SK-N-SH (cell line): ENCODE measurements around the gene GNB5. TPM values are rescaled to one million over a fixed set of nuclear protein-coding genes. Genes with fewer than 3 reads are reported as not detected.

Experiments used
- CTCF ChIA-PET: fragments of 300-600, 350-600 bp; formaldehyde crosslinking; extraction: SDS; loops from one replicate; lab custom pipeline; 2021; lab: Yijun Ruan, JAX
- POLR2A ChIA-PET: fragments of 350-600 bp; sonication (Branson Sonifier 250); formaldehyde crosslinking; extraction: SDS; loops from one replicate; lab custom pipeline; 2020; ENCODE audit warnings: antibody characterized with exemption, inconsistent platforms; lab: Yijun Ruan, JAX
- DNase-seq: peaks from one replicate; pipeline ENCODE4 v3.0.0; 2012
- H2AFZ ChIP-seq: fragments of 200-600 bp; sonication (generic); 2 replicates; pipeline ENCODE4 v1.8.1; 2016; ENCODE audit warnings: antibody characterized with exemption, mild to moderate bottlenecking, low read depth
- H3F3A ChIP-seq: fragments of 200-600 bp; sonication (generic); replicated peaks from 2 replicates; pipeline ENCODE3; 2016; ENCODE audit warnings: antibody characterized with exemption, mild to moderate bottlenecking; ENCODE audit not compliant: insufficient read depth
- H3K27ac ChIP-seq, 2 experiments: fragments of 200-500 bp in 1 of 2; fragments of 200-600 bp in 1 of 2; sonication (Bioruptor generic) in 1 of 2; sonication (generic), shearing (Covaris generic) in 1 of 2; 2 replicates each; pipeline versions ENCODE4 v1.5.1 to v1.6.1; 2014 to 2016; ENCODE audit warnings: low read depth in 2 of 2, inconsistent platforms in 1 of 2, low read length in 1 of 2, mild to moderate bottlenecking in 1 of 2, mixed read lengths in 1 of 2
- H3K27me3 ChIP-seq: fragments of 200-600 bp; sonication (generic), shearing (Covaris generic); 2 replicates; pipeline ENCODE4 v1.6.1; 2016; ENCODE audit warnings: mixed run types; ENCODE audit not compliant: insufficient read depth
- H3K36me3 ChIP-seq, 2 experiments: fragments of 200-500 bp in 1 of 2; fragments of 200-600 bp in 1 of 2; sonication (Bioruptor generic) in 1 of 2; sonication (generic) in 1 of 2; replicated peaks in 1 of 2; 2 replicates each; pipeline versions ENCODE3 to v1.5.1; 2014 to 2016; ENCODE audit warnings: low read length in 1 of 2, mild to moderate bottlenecking in 1 of 2; ENCODE audit not compliant: insufficient read depth in 2 of 2, control insufficient read depth in 1 of 2
- H3K4me1 ChIP-seq, 2 experiments: fragments of 200-500 bp in 1 of 2; fragments of 200-600 bp in 1 of 2; sonication (Bioruptor generic) in 1 of 2; sonication (generic), shearing (Covaris generic) in 1 of 2; 2 replicates each; pipeline versions ENCODE4 v1.5.1 to v1.6.1; 2014 to 2016; ENCODE audit warnings: low read depth in 1 of 2, low read length in 1 of 2, mixed run types in 1 of 2; ENCODE audit not compliant: insufficient read depth in 2 of 2, control insufficient read depth in 1 of 2
- H3K4me2 ChIP-seq: fragments of 200-600 bp; sonication (generic), shearing (Covaris generic); 2 replicates; pipeline ENCODE4 v1.6.1; 2017; ENCODE audit warnings: mixed run types
- H3K4me3 ChIP-seq, 2 experiments: fragments of 200-500 bp in 1 of 2; fragments of 200-600 bp in 1 of 2; sonication (Bioruptor generic) in 1 of 2; sonication (generic), shearing (Covaris generic) in 1 of 2; 2 replicates each; pipeline versions ENCODE4 v1.5.1 to v1.8.1; 2014 to 2016; ENCODE audit warnings: low read depth in 2 of 2, inconsistent platforms in 1 of 2, low read length in 1 of 2, mild to moderate bottlenecking in 1 of 2, mixed read lengths in 1 of 2, moderate library complexity in 1 of 2
- H3K79me2 ChIP-seq: fragments of 200-600 bp; sonication (generic); 2 replicates; pipeline ENCODE4 v1.8.1; 2017; ENCODE audit warnings: mild to moderate bottlenecking; ENCODE audit not compliant: insufficient read depth
- H3K9ac ChIP-seq: fragments of 200-600 bp; sonication (generic); 2 replicates; pipeline ENCODE4 v1.6.1; 2017; ENCODE audit warnings: mixed run types
- H3K9me2 ChIP-seq: fragments of 200-600 bp; sonication (generic); 2 replicates; pipeline ENCODE4 v1.6.1; 2017; ENCODE audit warnings: mixed run types
- H3K9me3 ChIP-seq: fragments of 200-600 bp; sonication (generic); 2 replicates; pipeline ENCODE4 v1.6.1; 2017; ENCODE audit warnings: mixed run types, mild to moderate bottlenecking, moderate library complexity
- H4K20me1 ChIP-seq: fragments of 200-600 bp; sonication (generic); 2 replicates; pipeline ENCODE4 v1.6.1; 2017; ENCODE audit warnings: mild to moderate bottlenecking, mixed run types; ENCODE audit not compliant: insufficient read depth
- CHD2 ChIP-seq: fragments of 150-350 bp; IDR thresholded peaks from 2 replicates; pipeline ENCODE4 v1.6.1; 2018; ENCODE audit warnings: low read length; ENCODE audit not compliant: partially characterized antibody
- CTCF ChIP-seq: fragments of 200-600 bp; sonication (generic); IDR thresholded peaks from 2 replicates; pipeline ENCODE4 v1.6.1; 2017; ENCODE audit warnings: antibody characterized with exemption, mild to moderate bottlenecking, moderate library complexity
- ELF1 ChIP-seq: IDR thresholded peaks from 2 replicates; pipeline ENCODE4 v1.4.0; 2012
- EP300 ChIP-seq, 2 experiments: IDR thresholded peaks; 2 replicates each; pipeline versions ENCODE4 v1.4.0 to v1.6.1; 2012; ENCODE audit warnings: borderline replicate concordance in 1 of 2, low read depth in 1 of 2, low read length in 1 of 2
- EZH2phosphoT487 ChIP-seq: fragments of 200-600 bp; sonication (generic); IDR thresholded peaks from 2 replicates; pipeline ENCODE4 v1.6.1; 2017; ENCODE audit warnings: low read depth, mixed run types, mild to moderate bottlenecking, antibody characterized with exemption, moderate library complexity, borderline replicate concordance
- FOXJ3 ChIP-seq: sonication (generic); formaldehyde crosslinking; IDR thresholded peaks from 2 replicates; pipeline ENCODE4 v1.5.1; 2020; ENCODE audit warnings: mild to moderate bottlenecking, missing genetic modification reagents
- FOXM1 ChIP-seq: IDR thresholded peaks from 2 replicates; pipeline ENCODE4 v1.4.0; 2012; ENCODE audit warnings: low read depth, mild to moderate bottlenecking
- GABPA ChIP-seq: IDR thresholded peaks from 2 replicates; pipeline ENCODE4 v1.4.0; 2012; ENCODE audit warnings: low read depth, mild to moderate bottlenecking
- JUND ChIP-seq: IDR thresholded peaks from 2 replicates; pipeline ENCODE4 v1.4.0; 2012
- MAX ChIP-seq: IDR thresholded peaks from 2 replicates; pipeline ENCODE4 v1.4.0; 2012; ENCODE audit warnings: low read depth
- MEF2A ChIP-seq: IDR thresholded peaks from 2 replicates; pipeline ENCODE4 v1.4.0; 2012; ENCODE audit warnings: low read depth, borderline replicate concordance
- MXI1 ChIP-seq: IDR thresholded peaks from 2 replicates; pipeline ENCODE4 v1.6.1; 2012; ENCODE audit warnings: mild to moderate bottlenecking, low read depth, low read length, improper control_type of control experiment
- NRF1 ChIP-seq: IDR thresholded peaks from 2 replicates; pipeline ENCODE4 v1.6.1; 2012; ENCODE audit warnings: low read depth, mild to moderate bottlenecking, low read length
- PBX3 ChIP-seq: IDR thresholded peaks from 2 replicates; pipeline ENCODE4; 2012
- RAD21 ChIP-seq: IDR thresholded peaks from 2 replicates; pipeline ENCODE4 v1.6.1; 2012; ENCODE audit warnings: mild to moderate bottlenecking, low read length
- RFX5 ChIP-seq: IDR thresholded peaks from 2 replicates; pipeline ENCODE4 v1.6.1; 2012; ENCODE audit warnings: mild to moderate bottlenecking, improper control_type of control experiment, low read length
- RXRA ChIP-seq: IDR thresholded peaks from 2 replicates; pipeline ENCODE4 v1.4.0; 2012; ENCODE audit warnings: low read depth, mild to moderate bottlenecking, borderline replicate concordance
- SMC3 ChIP-seq: IDR thresholded peaks from 2 replicates; pipeline ENCODE4 v1.6.1; 2012; ENCODE audit warnings: low read depth, low read length, improper control_type of control experiment
- TEAD4 ChIP-seq: IDR thresholded peaks from 2 replicates; pipeline ENCODE4 v1.4.0; 2012; ENCODE audit warnings: mild to moderate bottlenecking, borderline replicate concordance; ENCODE audit not compliant: insufficient read depth
- USF1 ChIP-seq: IDR thresholded peaks from 2 replicates; pipeline ENCODE4 v1.4.0; 2012; ENCODE audit warnings: low read depth, borderline replicate concordance
- YY1 ChIP-seq: IDR thresholded peaks from 2 replicates; pipeline ENCODE4 v1.4.0; 2012; ENCODE audit warnings: low read depth, mild to moderate bottlenecking
- WGBS: methylation state at CpG from one replicate; pipeline ENCODE4 v1.1.6; 2017; ENCODE audit warnings: low lambda C conversion rate; 5-methylcytosine and 5-hydroxymethylcytosine counted together
- polyA plus RNA-seq, 3 experiments: library from polyadenylated mRNA; depleted of rRNA; stranded (reverse); fragments of >200 nt; gene quantifications; 2 replicates each; pipeline ENCODE4 v1.2.3, GENCODE V29; 2012

Gene GNB5
- polyA plus RNA-seq, 1 of the 3 experiments (the other 2 are of a cell fraction) = 73.7 TPM

GRCh38 chr15:52104532-52105004 is 86.6 kb downstream of the GNB5 start (continued):
- TF ChIP-seq CTCF (no peak), SMC3 (no peak), JUND (no peak), MAX (no peak), USF1 (no peak), RXRA (no peak), FOXJ3 (CRISPR knock-in tag) (no peak), GABPA (no peak)

GRCh38 chr15:52103217-52104207 is 87.7 kb downstream of the GNB5 start:
- Histone ChIP-seq H3F3A (peaks cover 21% of the 10 kb centered on the region), H3K4me2 (peak overlapping the region; percentile 29), H2AFZ (0 out of 2 replicates have a peak overlapping the region, but pooled peaks have one; percentile 3), H3K4me1 (peaks cover 0 to 18% of the 10 kb centered on the region in 2 experiments; a peak in 3 of 4 replicates), H4K20me1 (no peaks in the 10 kb centered on the region), H3K4me3 (no peak overlapping the region), H3K27me3 (no peaks in the 10 kb centered on the region), H3K9me2 (no peaks in the 10 kb centered on the region), H3K79me2 (no peaks in the 10 kb centered on the region), H3K27ac (peak overlapping the region in 1 of 2 experiments; percentile 67; a peak in 2 of 4 replicates), H3K9ac (peak overlapping the region; percentile 58), H3K36me3 (no peaks in the 10 kb centered on the region), H3K9me3 (no peaks in the 10 kb centered on the region)
- WGBS = 57% methylated on average over 5 of the region's 5 CpGs
- CTCF ChIA-PET = interaction anchor here (0.6 to 0.9 kb wide), 3 partner anchors 10 to 327 kb away, joined by 3 read pairs; no protein-coding TSS in a partner anchor
- DNase-seq = no peak
- POLR2A ChIA-PET = no interaction called here
- no peak for TF ChIP-seq MEF2A
- peak; percentile 48; the same call in 1 of the 2 replicates for TF ChIP-seq TEAD4
- TF ChIP-seq SMC3 = no peak
- peak in 1 of 2 experiments; percentile 68; a peak in 2 of 4 replicates for TF ChIP-seq EP300 (IDR thresholded peaks at IDR 0.05; ENCODE audit: borderline replicate concordance in 1 of 2, low read depth in 1 of 2, low read length in 1 of 2)
- TF ChIP-seq FOXM1 = no peak; the same call in 1 of the 2 replicates
- TF ChIP-seq USF1 = no peak
- TF ChIP-seq CTCF = no peak
- no peak for TF ChIP-seq GABPA
- TF ChIP-seq ELF1 = no peak
- TF ChIP-seq EZH2phosphoT487 = no peak
- TF ChIP-seq NRF1 = no peak
- TF ChIP-seq YY1 = no peak
- no peak for TF ChIP-seq MXI1
- no peak for TF ChIP-seq RXRA
- no peak for TF ChIP-seq FOXJ3 (CRISPR knock-in tag)
- TF ChIP-seq CHD2 = no peak
- TF ChIP-seq RFX5 = peak; percentile 74; the same call in 1 of the 2 replicates
- TF ChIP-seq MAX = peak; percentile 60; the same call in 1 of the 2 replicates
- TF ChIP-seq PBX3 = peak; percentile 91
- TF ChIP-seq RAD21 = no peak
